ENCODE data around the gene C10orf67.
A peak's percentile ranks its signal among the peaks of the same experiment; 100 is the strongest.

Gene C10orf67

GRCh38 chr10:23172429-23173213, 172.0 kb downstream of the C10orf67 start:
- Histone ChIP-seq H3K36me3 (ENCODE audit: insufficient read depth, low read length) (no peaks in the 10 kb centered on the region), H3K4me1 (ENCODE audit: insufficient read depth, low read length) (peaks cover 14% of the 10 kb centered on the region), H3K4me3 (ENCODE audit: low read length) (peak overlapping the region; percentile 34), H3K9me3 (ENCODE audit: low read length) (peaks cover 2% of the 10 kb centered on the region), H3K27me3 (ENCODE audit: insufficient read depth, low read length) (peaks cover 82% of the 10 kb centered on the region), H2AFZ (ENCODE audit: low read depth, low read length) (peak overlapping the region; percentile 27)

GRCh38 chr10:23171232-23171876, 173.2 kb downstream of the C10orf67 start:
- peaks cover 14% of the 10 kb centered on the region for H3K4me1 ChIP-seq (ENCODE audit: insufficient read depth, low read length)
- peaks cover 2% of the 10 kb centered on the region for H3K9me3 ChIP-seq (ENCODE audit: low read length)
- no peak overlapping the region for H3K4me3 ChIP-seq (ENCODE audit: low read length)
- H3K36me3 ChIP-seq (ENCODE audit: insufficient read depth, low read length) = no peaks in the 10 kb centered on the region
- H3K27me3 ChIP-seq (ENCODE audit: insufficient read depth, low read length) = peaks cover 72% of the 10 kb centered on the region
- H2AFZ ChIP-seq (ENCODE audit: low read depth, low read length) = no peak overlapping the region

GRCh38 chr10:23158370-23158769, 186.2 kb downstream of the C10orf67 start:
- no peaks in the 10 kb centered on the region for H3K4me1 ChIP-seq (ENCODE audit: insufficient read depth, low read length)
- H3K36me3 ChIP-seq (ENCODE audit: insufficient read depth, low read length) = no peaks in the 10 kb centered on the region
- H3K4me3 ChIP-seq (ENCODE audit: low read length) = no peak overlapping the region
- peaks cover 17% of the 10 kb centered on the region for H3K27me3 ChIP-seq (ENCODE audit: insufficient read depth, low read length)
- H3K9me3 ChIP-seq (ENCODE audit: low read length) = no peaks in the 10 kb centered on the region
- no peak overlapping the region for H2AFZ ChIP-seq (ENCODE audit: low read depth, low read length)

GRCh38 chr10:23157691-23158369, 186.8 kb downstream of the C10orf67 start:
- H3K4me1 ChIP-seq (ENCODE audit: insufficient read depth, low read length) = no peaks in the 10 kb centered on the region
- H2AFZ ChIP-seq (ENCODE audit: low read depth, low read length) = no peak overlapping the region
- H3K9me3 ChIP-seq (ENCODE audit: low read length) = no peaks in the 10 kb centered on the region
- peaks cover 14% of the 10 kb centered on the region for H3K27me3 ChIP-seq (ENCODE audit: insufficient read depth, low read length)
- H3K4me3 ChIP-seq (ENCODE audit: low read length) = no peak overlapping the region
- no peaks in the 10 kb centered on the region for H3K36me3 ChIP-seq (ENCODE audit: insufficient read depth, low read length)

- no peaks in the 10 kb centered on the region for H3K4me1 ChIP-seq (ENCODE audit: insufficient read depth, low read length)
- H3K4me3 ChIP-seq (ENCODE audit: low read length) = no peak overlapping the region
- no peaks in the 10 kb centered on the region for H3K36me3 ChIP-seq (ENCODE audit: insufficient read depth, low read length)
- H2AFZ ChIP-seq (ENCODE audit: low read depth, low read length) = no peak overlapping the region
- H3K27me3 ChIP-seq (ENCODE audit: insufficient read depth, low read length) = peaks cover 14% of the 10 kb centered on the region
- no peaks in the 10 kb centered on the region for H3K9me3 ChIP-seq (ENCODE audit: low read length)
Measured at GRCh38 chr10:23157239-23157681, 187.3 kb downstream of the C10orf67 start.

- Histone ChIP-seq H2AFZ (ENCODE audit: low read depth, low read length) (no peak overlapping the region), H3K9me3 (ENCODE audit: low read length) (no peaks in the 10 kb centered on the region), H3K4me1 (ENCODE audit: insufficient read depth, low read length) (no peaks in the 10 kb centered on the region), H3K27me3 (ENCODE audit: insufficient read depth, low read length) (peaks cover 8% of the 10 kb centered on the region), H3K4me3 (ENCODE audit: low read length) (no peak overlapping the region), H3K36me3 (ENCODE audit: insufficient read depth, low read length) (no peaks in the 10 kb centered on the region)
Measured at GRCh38 chr10:23156447-23157150, 188.0 kb downstream of the C10orf67 start.

- H3K4me1 ChIP-seq (ENCODE audit: insufficient read depth, low read length) = no peaks in the 10 kb centered on the region
- H3K9me3 ChIP-seq (ENCODE audit: low read length) = no peaks in the 10 kb centered on the region
- no peaks in the 10 kb centered on the region for H3K27me3 ChIP-seq (ENCODE audit: insufficient read depth, low read length)
- H2AFZ ChIP-seq (ENCODE audit: low read depth, low read length) = no peak overlapping the region
- H3K4me3 ChIP-seq (ENCODE audit: low read length) = no peak overlapping the region
- no peaks in the 10 kb centered on the region for H3K36me3 ChIP-seq (ENCODE audit: insufficient read depth, low read length)
Measured at GRCh38 chr10:23155169-23155568, 189.4 kb downstream of the C10orf67 start.

Data from neuron (in vitro differentiated cells).